Type B pancreatic cell (in vitro differentiated cells): ENCODE data around the gene CCDC150. TPM values are rescaled to one million over a fixed set of nuclear protein-coding genes. Genes with fewer than 3 reads are reported as not detected.

Experiments
- DNase-seq: peaks from one replicate; pipeline ENCODE4 v3.0.0; 2021; ENCODE audit warnings: mixed read lengths; ENCODE audit not compliant: unreplicated experiment; ENCODE audit errors: extremely low spot score
- H3K27ac Mint-ChIP-seq: 2 replicates; pipeline ENCODE4 v1.8.0; 2021; ENCODE audit warnings: mild to moderate bottlenecking, mixed read lengths
- H3K27me3 Mint-ChIP-seq: 2 replicates; pipeline ENCODE4 v1.8.0; 2021; ENCODE audit warnings: mixed read lengths
- H3K36me3 Mint-ChIP-seq: 2 replicates; pipeline ENCODE4 v1.8.0; 2021; ENCODE audit warnings: mixed read lengths
- H3K4me1 Mint-ChIP-seq: one replicate; pipeline ENCODE4 v1.8.0; 2021; ENCODE audit warnings: mixed read lengths; ENCODE audit not compliant: unreplicated experiment
- H3K4me3 Mint-ChIP-seq: 2 replicates; pipeline ENCODE4 v1.8.0; 2021; ENCODE audit warnings: mild to moderate bottlenecking, mixed read lengths
- H3K9me3 Mint-ChIP-seq: 2 replicates; pipeline ENCODE4 v1.8.0; 2021; ENCODE audit warnings: mixed read lengths
- CTCF ChIP-seq: fragments of 200-600 bp; sonication (generic); conservative IDR thresholded peaks from 2 replicates; pipeline ENCODE4 v1.5.0; 2021; ENCODE audit warnings: antibody characterized with exemption, mild to moderate bottlenecking
- total RNA-seq: library from RNA; stranded (reverse); gene quantifications from 2 replicates; pipeline ENCODE4 v1.2.1, GENCODE V29; 2021; ENCODE audit warnings: low replicate concordance

The CCDC150 gene
- total RNA-seq, 1 donor from 2014 or later, result 32.5 TPM

- Mint-ChIP-seq H3K27ac (no peak overlapping the region), H3K4me1 (no peaks in the 10 kb centered on the region), H3K27me3 (no peaks in the 10 kb centered on the region), H3K9me3 (peaks cover 5% of the 10 kb centered on the region), H3K36me3 (no peaks in the 10 kb centered on the region), H3K4me3 (no peak overlapping the region)
- DNase-seq, result no peak
- no peak for TF ChIP-seq CTCF
These were observed 28.7 kb upstream of the CCDC150 start for GRCh38 chr2:196610796-196611195.

GRCh38 chr2:196613302-196613701 is 26.2 kb upstream of the CCDC150 start:
- H3K4me3 Mint-ChIP-seq, result no peak overlapping the region
- H3K27ac Mint-ChIP-seq, result no peak overlapping the region
- peak; percentile 57 for TF ChIP-seq CTCF
- H3K36me3 Mint-ChIP-seq, result no peaks in the 10 kb centered on the region
- H3K27me3 Mint-ChIP-seq, result no peaks in the 10 kb centered on the region
- H3K4me1 Mint-ChIP-seq, result no peaks in the 10 kb centered on the region
- H3K9me3 Mint-ChIP-seq, result peaks cover 5% of the 10 kb centered on the region
- no peak for DNase-seq

- no peaks in the 10 kb centered on the region for H3K4me1 Mint-ChIP-seq
- H3K4me3 Mint-ChIP-seq, result no peak overlapping the region
- H3K36me3 Mint-ChIP-seq, result no peaks in the 10 kb centered on the region
- peaks cover 10% of the 10 kb centered on the region for H3K27me3 Mint-ChIP-seq
- no peaks in the 10 kb centered on the region for H3K9me3 Mint-ChIP-seq
- no peak for DNase-seq
- no peak overlapping the region for H3K27ac Mint-ChIP-seq
- TF ChIP-seq CTCF, result no peak
These were observed 22.1 kb upstream of the CCDC150 start for GRCh38 chr2:196617430-196617829.

- TF ChIP-seq CTCF, result no peak
These were observed 20.9 kb upstream of the CCDC150 start for GRCh38 chr2:196618661-196619060.

GRCh38 chr2:196630531-196630930 is 9.0 kb upstream of the CCDC150 start:
- Mint-ChIP-seq H3K27ac (no peak overlapping the region), H3K4me1 (no peaks in the 10 kb centered on the region), H3K4me3 (no peak overlapping the region), H3K9me3 (peaks cover 9% of the 10 kb centered on the region), H3K36me3 (no peaks in the 10 kb centered on the region), H3K27me3 (no peaks in the 10 kb centered on the region)
- no peak for TF ChIP-seq CTCF
- DNase-seq, result no peak

More at GRCh38 chr2:196618661-196619060, 20.9 kb upstream of the CCDC150 start:
- no peaks in the 10 kb centered on the region for H3K9me3 Mint-ChIP-seq
- no peaks in the 10 kb centered on the region for H3K36me3 Mint-ChIP-seq
- H3K27ac Mint-ChIP-seq, result no peak overlapping the region
- H3K27me3 Mint-ChIP-seq, result peaks cover 11% of the 10 kb centered on the region
- DNase-seq, result no peak
- H3K4me3 Mint-ChIP-seq, result no peak overlapping the region
- H3K4me1 Mint-ChIP-seq, result no peaks in the 10 kb centered on the region

DNA sequence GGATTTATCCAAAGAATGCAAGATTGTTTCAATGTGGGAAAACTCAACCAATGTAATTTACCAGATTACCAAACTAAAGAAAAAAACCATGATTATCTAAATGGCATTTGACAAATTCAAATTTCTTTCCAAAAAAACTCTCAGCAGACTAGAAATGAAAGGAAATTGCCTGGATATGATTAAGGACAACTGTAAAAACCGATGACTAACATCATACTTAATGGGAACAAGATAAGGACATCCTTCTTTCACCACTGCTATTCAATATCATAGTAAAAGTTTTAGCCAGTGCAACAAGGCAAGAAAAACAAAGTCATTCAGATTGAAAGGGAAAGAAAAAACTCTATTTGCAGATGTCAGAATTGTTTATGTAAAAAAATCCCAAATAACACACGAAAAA is 4.4 kb upstream of the CCDC150 start:
- Mint-ChIP-seq H3K4me1 (no peaks in the 10 kb centered on the region), H3K9me3 (peaks cover 9% of the 10 kb centered on the region), H3K36me3 (no peaks in the 10 kb centered on the region), H3K27ac (no peak overlapping the region), H3K4me3 (no peak overlapping the region), H3K27me3 (no peaks in the 10 kb centered on the region)
- TF ChIP-seq CTCF, result no peak
- no peak for DNase-seq
